Glutamatergic neuron (in vitro differentiated cells): ENCODE data around the gene SRRM4. TPM values are rescaled to one million over a fixed set of nuclear protein-coding genes. Genes with fewer than 3 reads are reported as not detected.

Source experiments
- DNase-seq: peaks from one replicate; pipeline ENCODE4 v3.0.0; 2022
- H3K27ac Mint-ChIP-seq: one replicate; pipeline ENCODE4 v1.8.0; 2020; ENCODE audit warnings: mild to moderate bottlenecking, mixed read lengths, inconsistent platforms; ENCODE audit not compliant: unreplicated experiment
- H3K27me3 Mint-ChIP-seq: one replicate; pipeline ENCODE4 v1.8.0; 2020; ENCODE audit warnings: mild to moderate bottlenecking, moderate library complexity, mixed read lengths, inconsistent platforms; ENCODE audit not compliant: unreplicated experiment
- H3K36me3 Mint-ChIP-seq: one replicate; pipeline ENCODE4 v1.8.0; 2020; ENCODE audit warnings: mild to moderate bottlenecking, mixed read lengths, inconsistent platforms; ENCODE audit not compliant: unreplicated experiment
- H3K4me1 Mint-ChIP-seq: one replicate; pipeline ENCODE4 v1.8.0; 2020; ENCODE audit warnings: mild to moderate bottlenecking, low read depth, mixed read lengths, inconsistent platforms; ENCODE audit not compliant: unreplicated experiment
- H3K4me3 Mint-ChIP-seq: one replicate; pipeline ENCODE4 v1.8.0; 2020; ENCODE audit warnings: mild to moderate bottlenecking, mixed read lengths, inconsistent platforms; ENCODE audit not compliant: unreplicated experiment
- H3K9me3 Mint-ChIP-seq: one replicate; pipeline ENCODE4 v1.8.0; 2020; ENCODE audit warnings: mild to moderate bottlenecking, moderate library complexity, mixed read lengths, inconsistent platforms; ENCODE audit not compliant: unreplicated experiment
- CTCF ChIP-seq: fragments of 200-600 bp; sonication (generic); IDR thresholded peaks from one replicate; pipeline ENCODE4 v1.5.0; 2021; ENCODE audit not compliant: partially characterized antibody, unreplicated experiment
- total RNA-seq: library from RNA; stranded (reverse); fragmentation: NEBNext Ultra II Directional; extraction: Animal tissue kit (Norgen Biotek cat#: 25700); gene quantifications from one replicate; pipeline ENCODE4 v1.2.1, GENCODE V29; 2021; ENCODE audit not compliant: unreplicated experiment

SRRM4 gene
- total RNA-seq, 1 donor from 2014 or later, result 183 TPM

- TF ChIP-seq CTCF, result no peak
- Mint-ChIP-seq H3K27me3 (peaks cover 6% of the 10 kb centered on the region), H3K27ac (peak overlapping the region; percentile 45), H3K9me3 (peaks cover 11% of the 10 kb centered on the region), H3K36me3 (peaks cover 5% of the 10 kb centered on the region), H3K4me3 (no peak overlapping the region), H3K4me1 (peaks cover 37% of the 10 kb centered on the region)
- no peak for DNase-seq
Measured at GRCh38 chr12:119082016-119082415, 100.7 kb downstream of the SRRM4 start.

- Mint-ChIP-seq H3K9me3 (peaks cover 13% of the 10 kb centered on the region), H3K4me1 (peaks cover 39% of the 10 kb centered on the region), H3K36me3 (peaks cover 5% of the 10 kb centered on the region), H3K27ac (peak overlapping the region; percentile 45), H3K27me3 (peaks cover 6% of the 10 kb centered on the region), H3K4me3 (no peak overlapping the region)
- no peak for TF ChIP-seq CTCF
- no peak for DNase-seq
Measured at GRCh38 chr12:119082496-119082895, 101.2 kb downstream of the SRRM4 start.

GRCh38 chr12:119088685-119089379, 107.5 kb downstream of the SRRM4 start:
- Mint-ChIP-seq H3K36me3 (peaks cover 12% of the 10 kb centered on the region), H3K27ac (no peak overlapping the region), H3K27me3 (peaks cover 5% of the 10 kb centered on the region), H3K4me1 (peaks cover 15% of the 10 kb centered on the region), H3K4me3 (no peak overlapping the region), H3K9me3 (peaks cover 27% of the 10 kb centered on the region)
- TF ChIP-seq CTCF, result no peak
- no peak for DNase-seq

- Mint-ChIP-seq H3K27ac (no peak overlapping the region), H3K9me3 (peaks cover 27% of the 10 kb centered on the region), H3K4me3 (no peak overlapping the region), H3K4me1 (peaks cover 16% of the 10 kb centered on the region), H3K27me3 (peaks cover 7% of the 10 kb centered on the region), H3K36me3 (peaks cover 12% of the 10 kb centered on the region)
- TF ChIP-seq CTCF, result no peak
- no peak for DNase-seq
Measured at GRCh38 chr12:119089380-119090013, 108.2 kb downstream of the SRRM4 start.

- TF ChIP-seq CTCF, result no peak
- DNase-seq, result no peak
- Mint-ChIP-seq H3K36me3 (peaks cover 12% of the 10 kb centered on the region), H3K4me3 (no peak overlapping the region), H3K4me1 (peaks cover 18% of the 10 kb centered on the region), H3K27ac (no peak overlapping the region), H3K9me3 (peaks cover 27% of the 10 kb centered on the region), H3K27me3 (peaks cover 7% of the 10 kb centered on the region)
Measured at GRCh38 chr12:119090276-119090675, 108.9 kb downstream of the SRRM4 start.
